IMR-90 (cell line): ENCODE data around the gene SIX4.

Source experiments
- CHD1 ChIP-seq: IDR thresholded peaks from 2 replicates; pipeline ENCODE4 v1.6.1; 2012; ENCODE audit warnings: low read depth, low read length, improper control_type of control experiment
- CTCF ChIP-seq: conservative IDR thresholded peaks from 2 replicates; pipeline ENCODE4 v1.5.1; 2012; ENCODE audit warnings: mild to moderate bottlenecking, low read depth, low read length, improper control_type of control experiment
- MAFK ChIP-seq: IDR thresholded peaks from 2 replicates; pipeline ENCODE4 v1.6.1; 2012; ENCODE audit warnings: low read depth, low read length, improper control_type of control experiment
- MXI1 ChIP-seq: IDR thresholded peaks from 2 replicates; pipeline ENCODE4 v1.6.1; 2012; ENCODE audit warnings: low read depth, mild to moderate bottlenecking, low read length, moderate library complexity, borderline replicate concordance
- POLR2A ChIP-seq: IDR thresholded peaks from 2 replicates; pipeline ENCODE4 v1.6.1; 2012; ENCODE audit warnings: mild to moderate bottlenecking, low read depth, low read length
- RAD21 ChIP-seq: IDR thresholded peaks from 2 replicates; pipeline ENCODE4 v1.6.1; 2012; ENCODE audit warnings: low read length, improper control_type of control experiment
- USF2 ChIP-seq: fragments of 150-350 bp; IDR thresholded peaks from 2 replicates; pipeline ENCODE4 v1.6.1; 2017; ENCODE audit warnings: mild to moderate bottlenecking, antibody characterized with exemption, low read length, low read depth

- TF ChIP-seq CTCF (no peak), POLR2A (no peak), MXI1 (no peak), CHD1 (no peak), USF2 (no peak), RAD21 (no peak), MAFK (no peak)
These were observed 39.9 kb downstream of the SIX4 start for GRCh38 chr14:60684203-60684602.
